HG03039 (cell line): ENCODE results near the gene DMRTA1.
"Not testable (repeated sequence)": the region's sequence is repeated elsewhere in the genome, so short reads cannot be mapped to it uniquely, and the experiment has no call there.

Experiments
- ATAC-seq: cut with Tn5 transposase; IDR thresholded peaks from one replicate; pipeline ENCODE4 v1.9.1; 2021; ENCODE audit warnings: mild to moderate bottlenecking, moderate library complexity; ENCODE audit not compliant: unreplicated experiment

The DMRTA1 gene

GRCh38 chr9:22446589-22446949 lies at the start of gene DMRTA1:
Gene DMRTA1, plus strand, starts transcription at chr9:22446824. Its CDS starts 242 bp downstream, at chr9:22447066.
- no peak for ATAC-seq

- ATAC-seq, result no peak
Observed at GRCh38 chr9:22401671-22402070, 45.0 kb upstream of the DMRTA1 start.

- no peak for ATAC-seq
Observed at GRCh38 chr9:22405869-22406659, 40.6 kb upstream of the DMRTA1 start.

- no peak for ATAC-seq
Observed at GRCh38 chr9:22413884-22414283, 32.7 kb upstream of the DMRTA1 start.

GRCh38 chr9:22415941-22416691 lies 30.5 kb upstream of the DMRTA1 start:
- ATAC-seq, result no peak

- no peak for ATAC-seq
Observed at GRCh38 chr9:22416692-22417060, 29.9 kb upstream of the DMRTA1 start.

- no peak for ATAC-seq
Observed at GRCh38 chr9:22423566-22423965, 23.1 kb upstream of the DMRTA1 start.

- no peak for ATAC-seq
Observed at GRCh38 chr9:22424616-22425015, 22.0 kb upstream of the DMRTA1 start.

GRCh38 chr9:22425551-22425950 lies 21.1 kb upstream of the DMRTA1 start:
- no peak for ATAC-seq

GRCh38 chr9:22427226-22427880 lies 19.3 kb upstream of the DMRTA1 start:
- no peak for ATAC-seq

GRCh38 chr9:22433691-22434090 lies 12.9 kb upstream of the DMRTA1 start:
- ATAC-seq, result no peak

GRCh38 chr9:22435252-22435651 lies 11.4 kb upstream of the DMRTA1 start:
- ATAC-seq, result not testable (repeated sequence)

GRCh38 chr9:22437461-22438067 lies 9.1 kb upstream of the DMRTA1 start:
- ATAC-seq, result not testable (repeated sequence)

- no peak for ATAC-seq
Observed at GRCh38 chr9:22440841-22441240, 5.8 kb upstream of the DMRTA1 start.

GRCh38 chr9:22446950-22447617 lies 460 bp downstream of the DMRTA1 start:
- peak; percentile 81 for ATAC-seq

- no peak for ATAC-seq
Observed at GRCh38 chr9:22447618-22448305, 1.1 kb downstream of the DMRTA1 start.

- ATAC-seq, result no peak
Observed at GRCh38 chr9:22449719-22450118, 3.1 kb downstream of the DMRTA1 start.

GRCh38 chr9:22452415-22453010 lies 5.9 kb downstream of the DMRTA1 start:
- no peak for ATAC-seq

- no peak for ATAC-seq
Observed at GRCh38 chr9:22454016-22454415, 7.4 kb downstream of the DMRTA1 start.

- no peak for ATAC-seq
Observed at GRCh38 chr9:22455181-22455580, 8.6 kb downstream of the DMRTA1 start.
